A549 treated with AZD9567 at 1 μM for 4 hours (cell line): ENCODE data around the gene GNAT2. TPM values are rescaled to one million over a fixed set of nuclear protein-coding genes. Genes with fewer than 3 reads are reported as not detected.

Source experiments
- total RNA-seq: library from RNA; stranded (reverse); fragments of 200-300 nt; extraction: Qiagen RNA extraction; gene quantifications from 5 replicates; pipeline ENCODE4 v1.2.3, GENCODE V29; 2022; ENCODE audit not compliant: insufficient read depth

The GNAT2 gene
- 0.15 TPM in 1 of 5 replicates, not detected in the others for total RNA-seq

GRCh38 chr1:109619576-109620400, at the start of gene GNAT2, which contains the start of gene AMPD2:
TSS of gene GNAT2 (minus strand) at chr1:109619616. CDS start at chr1:109612870, 6,746 bp downstream.
TSS of gene AMPD2 (plus strand) at chr1:109619837. CDS start at chr1:109621176, 1,339 bp downstream.

GRCh38 chr1:109667452-109668122, 48.2 kb upstream of the GNAT2 start, which contains the start of gene GSTM2:
TSS of gene GSTM2 (plus strand) at chr1:109668057. CDS start at chr1:109668116, 59 bp downstream.

GRCh38 chr1:109655615-109656519, 36.5 kb upstream of the GNAT2 start, which contains the start of gene GSTM4:
TSS of gene GSTM4 (plus strand) at chr1:109656099. CDS start at chr1:109656390, 291 bp downstream.

Other genes with a start within 250 kb of the GNAT2 start
- 3.4 to 8.7 TPM (median 3.5 TPM) in 5 replicates for gene SORT1, start 221.7 kb downstream of the GNAT2 start, total RNA-seq
- gene PSMA5, start 193.2 kb downstream of the GNAT2 start, total RNA-seq, result 103 to 152 TPM (median 110 TPM) in 5 replicates
- 0.07 to 0.19 TPM (median 0.10 TPM) in 4 of 5 replicates, not detected in the other for gene SYPL2, start 153.1 kb downstream of the GNAT2 start, total RNA-seq
- gene ATXN7L2, start 135.7 kb downstream of the GNAT2 start, total RNA-seq, result 1.7 to 2.4 TPM (median 2.2 TPM) in 5 replicates
- 4.3 to 7.6 TPM (median 4.9 TPM) in 5 replicates for gene CYB561D1, start 125.5 kb downstream of the GNAT2 start, total RNA-seq
- 1.0 to 1.5 TPM (median 1.1 TPM) in 5 replicates for gene AMIGO1, start 109.9 kb downstream of the GNAT2 start, total RNA-seq
- gene GPR61, start 79.7 kb downstream of the GNAT2 start, total RNA-seq, result not detected in 5 replicates
- 4.7 to 7.1 TPM (median 5.4 TPM) in 5 replicates for gene GNAI3, start 71.0 kb downstream of the GNAT2 start, total RNA-seq
- 15.4 to 25.4 TPM (median 22.5 TPM) in 5 replicates for gene AMPD2, start 221 bp upstream of the GNAT2 start, total RNA-seq
- gene GSTM4, start 36.5 kb upstream of the GNAT2 start, total RNA-seq, result 9.1 to 15.8 TPM (median 9.5 TPM) in 5 replicates
- 3.3 to 4.9 TPM (median 3.8 TPM) in 5 replicates for gene GSTM2, start 48.4 kb upstream of the GNAT2 start, total RNA-seq
- gene GSTM1, start 68.2 kb upstream of the GNAT2 start, total RNA-seq, result not detected in 5 replicates
- gene GSTM5, start 92.6 kb upstream of the GNAT2 start, total RNA-seq, result not detected in 5 replicates
- 23.3 to 36.3 TPM (median 24.1 TPM) in 5 replicates for gene GSTM3, start 121.4 kb upstream of the GNAT2 start, total RNA-seq
- gene EPS8L3, start 144.3 kb upstream of the GNAT2 start, total RNA-seq, result 0.42 to 0.91 TPM (median 0.59 TPM) in 4 of 5 replicates, not detected in the other